ENCODE results near the gene OLFM1. TPM values are rescaled to one million over a fixed set of nuclear protein-coding genes. Genes with fewer than 3 reads are reported as not detected.

OLFM1 gene
- total RNA-seq, 1 donor from 2014 or later = 0.83 TPM

GRCh38 chr9:135098400-135099105, 11.1 kb downstream of the OLFM1 start:
- no peak for TF ChIP-seq CTCF (IDR thresholded peaks at IDR 0.05)
- H3K9me3 Mint-ChIP-seq (ENCODE audit: unreplicated experiment) = no peaks in the 10 kb centered on the region
- no peak for DNase-seq (ENCODE audit: extremely low spot score, unreplicated experiment)
- H3K4me1 Mint-ChIP-seq (ENCODE audit: unreplicated experiment) = no peaks in the 10 kb centered on the region
- no peak overlapping the region for H3K27ac Mint-ChIP-seq (ENCODE audit: unreplicated experiment)
- no peaks in the 10 kb centered on the region for H3K36me3 Mint-ChIP-seq (ENCODE audit: unreplicated experiment)
- H3K4me3 Mint-ChIP-seq (ENCODE audit: unreplicated experiment) = no peak overlapping the region
- peaks cover 5% of the 10 kb centered on the region for H3K27me3 Mint-ChIP-seq (ENCODE audit: unreplicated experiment)

- TF ChIP-seq CTCF (IDR thresholded peaks at IDR 0.05) = no peak
- Mint-ChIP-seq H3K9me3 (ENCODE audit: unreplicated experiment) (no peaks in the 10 kb centered on the region), H3K4me3 (ENCODE audit: unreplicated experiment) (no peak overlapping the region), H3K27ac (ENCODE audit: unreplicated experiment) (no peak overlapping the region), H3K36me3 (ENCODE audit: unreplicated experiment) (no peaks in the 10 kb centered on the region), H3K4me1 (ENCODE audit: unreplicated experiment) (no peaks in the 10 kb centered on the region), H3K27me3 (ENCODE audit: unreplicated experiment) (peaks cover 5% of the 10 kb centered on the region)
- DNase-seq (ENCODE audit: extremely low spot score, unreplicated experiment) = no peak
These were observed 12.1 kb downstream of the OLFM1 start for GRCh38 chr9:135099574-135099973.

- TF ChIP-seq CTCF (IDR thresholded peaks at IDR 0.05) = no peak
- H3K9me3 Mint-ChIP-seq (ENCODE audit: unreplicated experiment) = no peaks in the 10 kb centered on the region
- no peaks in the 10 kb centered on the region for H3K36me3 Mint-ChIP-seq (ENCODE audit: unreplicated experiment)
- no peak overlapping the region for H3K4me3 Mint-ChIP-seq (ENCODE audit: unreplicated experiment)
- DNase-seq (ENCODE audit: extremely low spot score, unreplicated experiment) = no peak
- H3K4me1 Mint-ChIP-seq (ENCODE audit: unreplicated experiment) = no peaks in the 10 kb centered on the region
- H3K27ac Mint-ChIP-seq (ENCODE audit: unreplicated experiment) = no peak overlapping the region
- peaks cover under 1% of the 10 kb centered on the region for H3K27me3 Mint-ChIP-seq (ENCODE audit: unreplicated experiment)
These were observed 12.8 kb downstream of the OLFM1 start for GRCh38 chr9:135100241-135100681.

- TF ChIP-seq CTCF (IDR thresholded peaks at IDR 0.05) = no peak
- DNase-seq (ENCODE audit: extremely low spot score, unreplicated experiment) = no peak
- no peak overlapping the region for H3K27ac Mint-ChIP-seq (ENCODE audit: unreplicated experiment)
- H3K27me3 Mint-ChIP-seq (ENCODE audit: unreplicated experiment) = no peaks in the 10 kb centered on the region
- no peak overlapping the region for H3K4me3 Mint-ChIP-seq (ENCODE audit: unreplicated experiment)
- no peaks in the 10 kb centered on the region for H3K9me3 Mint-ChIP-seq (ENCODE audit: unreplicated experiment)
- no peaks in the 10 kb centered on the region for H3K4me1 Mint-ChIP-seq (ENCODE audit: unreplicated experiment)
- no peaks in the 10 kb centered on the region for H3K36me3 Mint-ChIP-seq (ENCODE audit: unreplicated experiment)
These were observed 13.4 kb downstream of the OLFM1 start for GRCh38 chr9:135100725-135101410.

GRCh38 chr9:135101486-135101885, 14.0 kb downstream of the OLFM1 start:
- no peak for DNase-seq (ENCODE audit: extremely low spot score, unreplicated experiment)
- H3K9me3 Mint-ChIP-seq (ENCODE audit: unreplicated experiment) = no peaks in the 10 kb centered on the region
- H3K27ac Mint-ChIP-seq (ENCODE audit: unreplicated experiment) = no peak overlapping the region
- no peak for TF ChIP-seq CTCF (IDR thresholded peaks at IDR 0.05)
- no peaks in the 10 kb centered on the region for H3K36me3 Mint-ChIP-seq (ENCODE audit: unreplicated experiment)
- H3K4me3 Mint-ChIP-seq (ENCODE audit: unreplicated experiment) = no peak overlapping the region
- no peaks in the 10 kb centered on the region for H3K27me3 Mint-ChIP-seq (ENCODE audit: unreplicated experiment)
- H3K4me1 Mint-ChIP-seq (ENCODE audit: unreplicated experiment) = no peaks in the 10 kb centered on the region
